ENCODE results near the gene C6orf15. TPM values are rescaled to one million over a fixed set of nuclear protein-coding genes. Genes with fewer than 3 reads are reported as not detected.
A peak's percentile ranks its signal among the peaks of the same experiment; 100 is the strongest.

Gene C6orf15
- total RNA-seq, 2 donors from 2014 or later = not detected

DNA sequence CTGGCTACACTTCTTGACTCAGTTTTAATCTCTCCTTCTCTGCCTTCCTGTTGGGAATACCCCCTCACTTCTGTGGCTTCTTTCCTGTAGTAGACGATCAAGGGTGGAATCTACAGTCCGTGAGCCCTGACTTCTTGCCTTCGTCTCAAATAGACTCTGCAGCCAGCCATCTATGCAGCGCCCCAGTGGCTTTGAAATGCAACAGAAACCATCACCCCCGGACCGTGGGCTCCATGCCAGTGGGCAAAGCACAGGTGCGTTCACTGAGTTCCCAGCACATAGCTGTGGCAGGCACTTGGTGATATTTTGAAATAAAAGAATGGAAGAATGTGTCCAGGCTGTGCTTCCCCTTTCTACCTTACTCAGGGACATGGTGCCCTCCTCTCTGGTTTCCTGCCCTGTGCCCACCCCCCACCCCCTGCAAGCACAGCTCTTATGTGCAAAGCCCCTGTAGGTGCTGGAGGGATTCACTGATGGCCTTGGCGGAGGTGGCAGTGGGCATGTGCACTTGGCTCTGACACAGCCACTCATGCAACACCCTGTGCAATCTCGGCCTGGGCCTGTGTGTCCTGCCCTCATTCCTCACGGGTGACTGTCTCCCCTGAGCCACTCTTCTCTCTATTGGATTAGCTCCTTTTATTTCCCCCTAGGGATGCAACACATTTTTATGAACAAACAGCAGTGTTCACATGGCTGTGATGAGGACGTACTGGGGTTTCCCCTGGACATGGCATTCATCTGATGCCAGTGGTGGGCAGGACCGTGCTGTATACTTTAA, 13.4 kb upstream of the C6orf15 start:
- DNase-seq = no peak

DNA sequence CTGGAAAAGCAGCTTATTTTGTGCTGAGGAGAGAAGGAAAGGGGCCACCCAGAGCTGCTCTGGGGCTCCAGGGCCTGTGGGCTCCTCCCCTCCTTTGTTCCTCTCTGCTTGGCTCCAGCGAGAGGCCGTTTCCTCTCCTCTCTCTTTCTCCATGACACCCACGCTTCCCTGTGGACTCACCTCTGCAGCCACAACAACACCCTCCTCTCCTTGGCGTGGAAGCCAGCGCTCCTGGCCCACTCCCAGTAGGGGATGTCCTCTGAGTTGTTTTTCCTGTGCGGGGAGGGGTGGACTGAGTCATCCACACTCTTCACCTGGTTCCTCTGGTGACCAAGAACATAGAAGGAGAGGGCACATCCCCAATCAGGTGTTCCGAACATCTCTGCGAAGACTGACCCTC, 12.8 kb upstream of the C6orf15 start:
- DNase-seq = no peak

More for the DNA sequence above, 13.4 kb upstream of the C6orf15 start:
- no peaks in the 10 kb centered on the region for H3K4me1 ChIP-seq
- no peak overlapping the region for H3K9ac ChIP-seq (ENCODE audit: low read depth in 2 of 2, low read length in 2 of 2)
- H3K9me3 ChIP-seq = no peaks in the 10 kb centered on the region
- intact Hi-C loops (cut with DNase I) = no loop called here
- no peaks in the 10 kb centered on the region for H3K27me3 ChIP-seq
- no peak overlapping the region for H3K4me3 ChIP-seq
- H3K27ac ChIP-seq = no peak overlapping the region
- TF ChIP-seq, protein P1, sequence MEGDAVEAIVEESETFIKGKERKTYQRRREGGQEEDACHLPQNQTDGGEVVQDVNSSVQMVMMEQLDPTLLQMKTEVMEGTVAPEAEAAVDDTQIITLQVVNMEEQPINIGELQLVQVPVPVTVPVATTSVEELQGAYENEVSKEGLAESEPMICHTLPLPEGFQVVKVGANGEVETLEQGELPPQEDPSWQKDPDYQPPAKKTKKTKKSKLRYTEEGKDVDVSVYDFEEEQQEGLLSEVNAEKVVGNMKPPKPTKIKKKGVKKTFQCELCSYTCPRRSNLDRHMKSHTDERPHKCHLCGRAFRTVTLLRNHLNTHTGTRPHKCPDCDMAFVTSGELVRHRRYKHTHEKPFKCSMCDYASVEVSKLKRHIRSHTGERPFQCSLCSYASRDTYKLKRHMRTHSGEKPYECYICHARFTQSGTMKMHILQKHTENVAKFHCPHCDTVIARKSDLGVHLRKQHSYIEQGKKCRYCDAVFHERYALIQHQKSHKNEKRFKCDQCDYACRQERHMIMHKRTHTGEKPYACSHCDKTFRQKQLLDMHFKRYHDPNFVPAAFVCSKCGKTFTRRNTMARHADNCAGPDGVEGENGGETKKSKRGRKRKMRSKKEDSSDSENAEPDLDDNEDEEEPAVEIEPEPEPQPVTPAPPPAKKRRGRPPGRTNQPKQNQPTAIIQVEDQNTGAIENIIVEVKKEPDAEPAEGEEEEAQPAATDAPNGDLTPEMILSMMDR (IDR thresholded peaks at IDR 0.05) = no peak
- no peaks in the 10 kb centered on the region for H3K36me3 ChIP-seq

DNA sequence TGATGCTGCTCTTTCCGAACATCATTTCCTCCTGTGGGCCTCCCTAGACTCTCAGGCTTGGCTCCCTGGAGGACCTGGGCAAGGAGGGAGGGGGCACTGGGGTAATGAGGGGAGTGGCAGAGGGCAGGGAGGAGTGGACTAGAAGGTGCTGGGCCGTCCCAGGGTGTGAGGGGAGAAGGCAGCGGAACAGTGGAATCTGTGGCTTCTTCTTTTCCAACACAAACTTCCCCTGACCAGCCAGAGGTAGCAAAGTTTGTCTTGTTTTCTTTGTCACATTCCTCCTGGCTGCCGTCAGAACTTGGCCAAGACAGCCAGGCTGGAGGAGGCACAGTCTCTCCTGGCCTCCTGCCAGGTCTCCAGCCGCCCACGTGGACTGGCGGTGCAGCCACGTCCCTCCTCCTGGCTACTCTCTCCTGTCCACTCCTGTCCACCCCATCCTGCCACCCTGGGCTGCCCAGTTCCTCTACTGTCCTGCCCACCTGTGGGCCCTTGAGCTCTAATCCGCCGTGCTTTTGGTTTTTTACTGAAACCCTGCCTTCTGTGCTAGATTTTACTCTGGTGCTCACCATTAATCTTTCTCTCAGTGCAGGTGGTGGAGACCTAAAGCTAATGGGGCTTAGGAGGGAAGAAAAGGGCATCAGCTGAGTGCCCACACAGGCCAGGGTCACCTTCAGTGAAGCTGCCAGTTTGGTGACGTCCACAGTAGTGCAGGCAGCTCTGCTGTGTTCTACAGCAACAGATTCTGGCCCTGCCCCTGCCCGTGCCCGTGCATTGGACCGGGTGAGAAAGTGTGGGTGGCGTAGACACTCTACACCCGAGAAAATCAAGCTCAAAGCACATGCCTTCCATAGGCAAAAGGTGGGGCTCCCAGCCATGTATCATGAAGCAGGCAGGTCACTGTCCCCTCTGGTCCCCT, 10.7 kb upstream of the C6orf15 start:
- Histone ChIP-seq H3K9me3 (no peaks in the 10 kb centered on the region), H3K36me3 (no peaks in the 10 kb centered on the region), H3K4me3 (no peak overlapping the region), H3K9ac (ENCODE audit: low read depth in 2 of 2, low read length in 2 of 2) (peak overlapping the region in 1 of 2 donors; percentile 19), H3K27ac (no peak overlapping the region), H3K27me3 (no peaks in the 10 kb centered on the region), H3K4me1 (no peaks in the 10 kb centered on the region)
- intact Hi-C loops (cut with DNase I) = no loop called here
- peak; percentile 41 for DNase-seq
- TF ChIP-seq, protein P1 (IDR thresholded peaks at IDR 0.05) = no peak

More for the DNA sequence above, 12.8 kb upstream of the C6orf15 start:
- no peaks in the 10 kb centered on the region for H3K4me1 ChIP-seq
- H3K9ac ChIP-seq (ENCODE audit: low read depth in 2 of 2, low read length in 2 of 2) = no peak overlapping the region
- no peaks in the 10 kb centered on the region for H3K36me3 ChIP-seq
- no peaks in the 10 kb centered on the region for H3K9me3 ChIP-seq
- intact Hi-C loops (cut with DNase I) = no loop called here
- TF ChIP-seq, protein P1 (IDR thresholded peaks at IDR 0.05) = no peak
- H3K27ac ChIP-seq = no peak overlapping the region
- H3K27me3 ChIP-seq = no peaks in the 10 kb centered on the region
- H3K4me3 ChIP-seq = no peak overlapping the region

DNA sequence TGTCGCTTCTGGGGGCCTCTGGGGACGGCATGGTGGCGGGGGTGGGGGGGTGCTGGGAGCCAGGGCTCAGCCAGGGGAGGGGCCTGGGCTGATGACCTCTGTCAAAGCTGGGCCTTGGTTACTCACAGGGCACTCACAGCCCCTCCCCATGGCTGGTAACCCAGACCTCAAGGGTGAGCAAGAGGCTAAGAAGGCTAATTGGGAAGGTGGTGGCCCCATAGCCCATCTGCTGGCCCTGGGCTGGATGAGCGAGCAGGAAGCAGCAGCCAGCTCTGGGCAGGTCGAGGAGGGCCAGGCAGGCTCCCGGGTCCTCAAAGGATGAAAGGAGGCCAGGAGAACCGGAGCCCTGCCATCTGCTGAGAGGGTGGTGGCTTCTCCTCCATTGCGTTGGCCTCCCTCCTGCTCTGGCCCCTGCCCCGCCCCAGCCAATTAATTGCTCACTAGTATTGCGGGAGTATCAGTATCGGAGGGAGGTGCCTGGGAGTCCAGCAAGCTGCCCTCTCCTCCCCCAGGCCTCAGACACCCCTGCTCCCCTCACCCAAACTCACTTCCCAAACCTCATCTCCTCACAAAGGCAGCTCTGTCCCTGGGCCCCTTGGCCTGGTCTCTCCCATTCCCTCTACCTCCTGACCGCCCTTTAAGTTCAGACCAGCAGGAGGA, 8.9 kb upstream of the C6orf15 start:
- no peak overlapping the region for H3K4me3 ChIP-seq
- H3K9me3 ChIP-seq = no peaks in the 10 kb centered on the region
- no peak overlapping the region for H3K27ac ChIP-seq
- H3K9ac ChIP-seq (ENCODE audit: low read depth in 2 of 2, low read length in 2 of 2) = no peak overlapping the region
- intact Hi-C loops (cut with DNase I) = no loop called here
- H3K4me1 ChIP-seq = no peaks in the 10 kb centered on the region
- TF ChIP-seq, protein P1 (IDR thresholded peaks at IDR 0.05) = no peak
- no peaks in the 10 kb centered on the region for H3K27me3 ChIP-seq
- DNase-seq = no peak
- no peaks in the 10 kb centered on the region for H3K36me3 ChIP-seq

All from colonic mucosa (tissue), 4 donors.